ENCODE results near the gene PDE11A. TPM values are rescaled to one million over a fixed set of nuclear protein-coding genes. Genes with fewer than 3 reads are reported as not detected.

The PDE11A gene
- total RNA-seq, 6 experiments from 2014 or later, result 1.2 to 3.1 (median 1.4) TPM

DNA sequence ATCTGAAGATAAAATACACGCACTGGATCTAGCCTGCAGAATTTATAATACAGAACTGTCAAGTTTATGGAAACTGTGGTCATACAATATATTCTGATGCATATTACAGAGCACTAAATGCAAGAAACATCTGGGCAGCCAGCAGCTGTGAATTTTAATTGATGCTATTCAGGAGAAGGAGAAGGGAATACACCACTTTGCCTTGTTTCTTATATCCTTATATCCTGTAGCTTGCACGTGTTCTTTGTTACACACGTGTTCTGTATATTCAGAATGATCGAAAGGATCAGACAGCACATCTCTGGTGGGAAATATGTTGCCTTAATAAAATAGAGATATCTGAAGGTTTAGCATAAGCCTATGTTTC lies 344.2 kb downstream of the PDE11A start:
- Mint-ChIP-seq H3K36me3 (ENCODE audit: low read depth) (no peaks in the 10 kb centered on the region), H3K4me3 (no peak overlapping the region), H3K9me3 (no peaks in the 10 kb centered on the region), H3K27ac (no peak overlapping the region), H3K4me1 (ENCODE audit: low read depth) (peaks cover 19% of the 10 kb centered on the region), H3K27me3 (ENCODE audit: insufficient read depth) (peaks cover 6% of the 10 kb centered on the region)
- TF ChIP-seq, protein P1, sequence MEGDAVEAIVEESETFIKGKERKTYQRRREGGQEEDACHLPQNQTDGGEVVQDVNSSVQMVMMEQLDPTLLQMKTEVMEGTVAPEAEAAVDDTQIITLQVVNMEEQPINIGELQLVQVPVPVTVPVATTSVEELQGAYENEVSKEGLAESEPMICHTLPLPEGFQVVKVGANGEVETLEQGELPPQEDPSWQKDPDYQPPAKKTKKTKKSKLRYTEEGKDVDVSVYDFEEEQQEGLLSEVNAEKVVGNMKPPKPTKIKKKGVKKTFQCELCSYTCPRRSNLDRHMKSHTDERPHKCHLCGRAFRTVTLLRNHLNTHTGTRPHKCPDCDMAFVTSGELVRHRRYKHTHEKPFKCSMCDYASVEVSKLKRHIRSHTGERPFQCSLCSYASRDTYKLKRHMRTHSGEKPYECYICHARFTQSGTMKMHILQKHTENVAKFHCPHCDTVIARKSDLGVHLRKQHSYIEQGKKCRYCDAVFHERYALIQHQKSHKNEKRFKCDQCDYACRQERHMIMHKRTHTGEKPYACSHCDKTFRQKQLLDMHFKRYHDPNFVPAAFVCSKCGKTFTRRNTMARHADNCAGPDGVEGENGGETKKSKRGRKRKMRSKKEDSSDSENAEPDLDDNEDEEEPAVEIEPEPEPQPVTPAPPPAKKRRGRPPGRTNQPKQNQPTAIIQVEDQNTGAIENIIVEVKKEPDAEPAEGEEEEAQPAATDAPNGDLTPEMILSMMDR (IDR thresholded peaks at IDR 0.05), result no peak
- DNase-seq, result no peak

DNA sequence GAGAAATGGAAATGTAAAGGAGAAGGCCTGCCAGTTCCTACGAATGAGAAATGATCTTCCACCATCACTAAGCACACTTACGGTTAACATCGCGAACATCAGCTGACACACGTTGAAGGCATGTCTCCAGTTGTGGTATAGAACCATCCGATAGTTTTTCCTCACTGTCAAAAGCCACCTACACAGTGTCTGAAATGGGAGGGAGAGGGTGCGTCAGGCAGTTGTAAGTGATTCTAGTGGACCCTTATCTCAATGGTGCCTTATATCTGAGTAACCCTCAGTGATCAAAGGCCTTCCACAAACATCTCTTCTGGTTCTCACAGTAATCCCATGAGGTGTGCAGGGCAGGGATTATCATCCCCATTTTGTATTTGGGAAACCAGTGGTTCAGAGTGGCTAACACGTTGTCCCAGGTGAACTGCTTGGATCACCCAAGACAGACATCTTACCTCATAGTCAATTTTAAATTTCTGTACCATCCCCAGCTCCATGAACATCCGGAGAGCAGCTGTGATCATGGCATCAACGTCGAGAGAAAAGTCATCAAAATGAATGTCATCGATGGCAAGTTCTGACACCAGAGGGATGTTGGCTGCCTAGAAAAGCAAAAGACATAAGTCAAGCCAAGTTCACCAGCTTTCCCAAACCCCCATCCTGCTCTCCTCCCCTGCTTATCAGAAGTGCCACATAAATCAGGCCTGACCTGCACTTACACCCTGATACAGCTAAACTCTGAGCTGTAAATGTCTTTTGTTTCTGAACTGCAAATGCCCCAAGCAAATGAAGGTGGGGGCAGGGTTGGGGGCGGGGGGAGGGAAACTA lies 344.8 kb downstream of the PDE11A start:
- Mint-ChIP-seq H3K27me3 (ENCODE audit: insufficient read depth) (peaks cover 6% of the 10 kb centered on the region), H3K4me1 (ENCODE audit: low read depth) (peaks cover 19% of the 10 kb centered on the region), H3K27ac (no peak overlapping the region), H3K36me3 (ENCODE audit: low read depth) (no peaks in the 10 kb centered on the region), H3K4me3 (no peak overlapping the region), H3K9me3 (no peaks in the 10 kb centered on the region)
- DNase-seq, result no peak
- TF ChIP-seq, protein P1 (IDR thresholded peaks at IDR 0.05), result no peak

DNA sequence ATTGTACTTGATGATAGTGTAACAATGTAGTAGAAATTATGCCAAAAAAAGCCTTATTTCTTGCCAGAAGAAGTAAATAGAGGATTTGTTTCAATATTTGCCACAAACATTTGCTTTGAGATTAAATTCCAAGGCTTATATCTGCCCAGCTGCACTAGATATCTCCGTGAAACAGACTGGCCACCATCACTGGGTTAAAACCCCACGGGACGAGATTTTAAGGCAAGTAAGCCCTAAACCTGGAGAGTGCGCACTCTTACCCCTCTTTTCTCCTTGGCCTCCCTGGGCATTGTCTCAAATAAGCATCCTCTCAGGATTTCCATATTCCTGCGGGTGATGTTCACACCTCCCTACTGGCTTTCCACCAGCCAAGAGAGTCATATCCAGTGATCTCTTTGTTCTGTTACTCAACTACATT lies 345.6 kb downstream of the PDE11A start:
- Mint-ChIP-seq H3K4me3 (no peak overlapping the region), H3K36me3 (ENCODE audit: low read depth) (no peaks in the 10 kb centered on the region), H3K9me3 (no peaks in the 10 kb centered on the region), H3K27ac (no peak overlapping the region), H3K27me3 (ENCODE audit: insufficient read depth) (peaks cover 6% of the 10 kb centered on the region), H3K4me1 (ENCODE audit: low read depth) (peaks cover 19% of the 10 kb centered on the region)
- DNase-seq, result no peak
- TF ChIP-seq, protein P1 (IDR thresholded peaks at IDR 0.05), result no peak

DNA sequence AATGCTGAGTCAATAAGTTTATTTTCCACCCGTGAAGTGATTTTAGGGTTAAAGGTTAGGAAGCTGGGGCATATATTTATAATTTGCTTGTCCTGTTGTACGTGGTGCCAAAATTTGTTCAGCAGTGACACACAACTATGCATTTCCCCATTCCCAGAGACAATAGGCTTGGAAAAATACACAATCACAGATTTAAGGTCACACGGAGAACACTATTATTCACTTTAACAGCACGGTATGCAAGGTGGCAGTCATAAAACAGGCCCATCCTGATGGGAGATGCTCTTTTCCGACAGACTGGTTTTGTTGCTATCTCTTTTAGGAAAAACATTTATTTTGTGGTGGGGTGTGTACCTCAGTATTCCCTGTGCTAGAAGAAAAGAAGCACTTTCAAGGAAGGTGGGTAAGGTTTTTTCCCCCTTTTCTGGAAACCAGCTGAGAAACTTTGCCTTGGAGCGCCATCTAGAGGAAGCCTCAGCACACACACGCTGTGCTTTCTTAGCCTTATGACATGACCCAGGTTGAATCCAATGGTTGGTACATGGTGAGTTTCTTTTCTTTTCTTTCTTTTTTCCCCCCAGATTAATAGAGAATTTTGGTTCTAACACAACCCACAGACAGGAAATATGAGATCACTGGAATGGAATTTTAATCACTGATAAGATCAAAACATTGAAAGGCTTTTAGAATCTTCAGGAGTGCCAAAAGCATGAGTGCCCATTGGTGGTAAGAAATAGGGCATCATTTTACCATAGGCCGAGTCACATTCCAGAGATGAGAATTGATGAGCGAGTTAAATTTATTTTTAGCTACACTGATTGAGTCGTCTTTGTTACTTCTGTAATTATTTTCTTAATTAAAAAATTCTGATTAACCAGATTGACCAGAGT lies 347.9 kb downstream of the PDE11A start:
- Mint-ChIP-seq H3K4me3 (peak overlapping the region; percentile 1; the same call in 1 of the 2 replicates), H3K27ac (no peak overlapping the region), H3K27me3 (ENCODE audit: insufficient read depth) (peaks cover 2% of the 10 kb centered on the region; the same call in 1 of the 2 replicates)

DNA sequence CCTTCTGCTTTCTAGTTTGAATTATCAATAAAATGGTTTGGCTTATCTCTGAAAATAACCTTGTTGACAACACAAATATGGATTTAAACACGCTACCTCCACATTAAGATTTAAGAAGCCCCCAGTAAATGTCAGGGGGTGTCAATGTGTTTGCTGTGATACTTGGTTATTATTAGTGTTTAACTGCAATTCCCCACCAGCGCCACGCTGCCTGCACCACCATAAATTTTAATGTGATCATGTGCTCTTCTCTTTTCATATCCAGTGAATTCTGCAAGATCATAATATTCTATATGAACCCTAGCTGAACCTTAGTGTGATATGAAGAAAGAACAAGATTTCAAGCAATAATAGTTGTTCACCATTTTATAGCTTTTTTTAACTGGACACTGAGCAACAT lies 349.3 kb downstream of the PDE11A start:
- peaks cover 2% of the 10 kb centered on the region; the same call in 1 of the 2 replicates for H3K27me3 Mint-ChIP-seq (ENCODE audit: insufficient read depth)
- TF ChIP-seq, protein P1 (IDR thresholded peaks at IDR 0.05), result no peak
- no peak overlapping the region for H3K4me3 Mint-ChIP-seq

More for the DNA sequence above, 347.9 kb downstream of the PDE11A start:
- no peaks in the 10 kb centered on the region for H3K9me3 Mint-ChIP-seq
- H3K4me1 Mint-ChIP-seq (ENCODE audit: low read depth), result peaks cover 12% of the 10 kb centered on the region
- no peaks in the 10 kb centered on the region for H3K36me3 Mint-ChIP-seq (ENCODE audit: low read depth)
- TF ChIP-seq, protein P1 (IDR thresholded peaks at IDR 0.05), result peak; percentile 92
- DNase-seq, result peak; percentile 37

More for the DNA sequence above, 349.3 kb downstream of the PDE11A start:
- H3K36me3 Mint-ChIP-seq (ENCODE audit: low read depth), result no peaks in the 10 kb centered on the region
- no peak for DNase-seq
- peaks cover 12% of the 10 kb centered on the region for H3K4me1 Mint-ChIP-seq (ENCODE audit: low read depth)
- no peaks in the 10 kb centered on the region for H3K9me3 Mint-ChIP-seq
- H3K27ac Mint-ChIP-seq, result no peak overlapping the region

All from HFFc6 (cell line).